Hepatocyte (in vitro differentiated cells): Measurements from ENCODE around the gene MYO5C. TPM values are rescaled to one million over a fixed set of nuclear protein-coding genes. Genes with fewer than 3 reads are reported as not detected.

Experiments
- DNase-seq: peaks from one replicate; pipeline ENCODE4 v3.0.0-alpha.2; 2016; ENCODE audit warnings: low spot score
- H2AFZ ChIP-seq: fragments of 200-600 bp; sonication (generic); 2 replicates; pipeline ENCODE4 v1.6.0; 2016; ENCODE audit warnings: antibody characterized with exemption, mild to moderate bottlenecking
- H3K27ac ChIP-seq: fragments of 200-600 bp; sonication (generic); 2 replicates; pipeline ENCODE4 v1.5.1; 2016; ENCODE audit warnings: mild to moderate bottlenecking
- H3K27me3 ChIP-seq: fragments of 200-600 bp; sonication (generic); 2 replicates; pipeline ENCODE4 v1.6.1; 2016
- H3K36me3 ChIP-seq: fragments of 200-600 bp; sonication (generic); replicated peaks from 2 replicates; pipeline ENCODE4 v1.5.1; 2016; ENCODE audit warnings: low read depth; ENCODE audit not compliant: insufficient read depth
- H3K4me1 ChIP-seq: fragments of 200-600 bp; sonication (generic); 2 replicates; pipeline ENCODE4 v1.5.1; 2016; ENCODE audit warnings: mild to moderate bottlenecking, moderate library complexity; ENCODE audit not compliant: insufficient read depth
- H3K4me2 ChIP-seq: fragments of 200-600 bp; sonication (generic); 2 replicates; pipeline ENCODE4 v1.6.0; 2016
- H3K4me3 ChIP-seq: fragments of 200-600 bp; sonication (generic); 2 replicates; pipeline ENCODE4 v1.5.1; 2016; ENCODE audit warnings: mild to moderate bottlenecking
- H3K79me2 ChIP-seq: fragments of 200-600 bp; sonication (generic); 2 replicates; pipeline ENCODE4 v1.6.0; 2017; ENCODE audit warnings: mild to moderate bottlenecking
- H3K9me2 ChIP-seq: fragments of 200-600 bp; sonication (generic); replicated peaks from 2 replicates; pipeline ENCODE4 v1.6.0; 2017; ENCODE audit warnings: mild to moderate bottlenecking; ENCODE audit not compliant: insufficient read depth
- H3K9me3 ChIP-seq: fragments of 200-600 bp; sonication (generic); 2 replicates; pipeline ENCODE4 v1.5.1; 2016; ENCODE audit warnings: low read depth, mild to moderate bottlenecking
- H4K20me1 ChIP-seq: fragments of 200-600 bp; sonication (generic); 2 replicates; pipeline ENCODE4 v1.6.0; 2016; ENCODE audit warnings: mild to moderate bottlenecking; ENCODE audit not compliant: insufficient read depth, poor library complexity, severe bottlenecking
- EZH2 ChIP-seq: fragments of 200-600 bp; sonication (generic); IDR thresholded peaks from 2 replicates; pipeline ENCODE4 v1.6.1; 2016; ENCODE audit warnings: antibody characterized with exemption, mild to moderate bottlenecking, borderline replicate concordance
- EZH2phosphoT487 ChIP-seq: fragments of 200-600 bp; sonication (generic); IDR thresholded peaks from one replicate; pipeline ENCODE4 v1.6.1; 2018; ENCODE audit warnings: antibody characterized with exemption, mild to moderate bottlenecking, low read depth, moderate library complexity; ENCODE audit not compliant: unreplicated experiment, severe bottlenecking
- whole genome bisulfite sequencing: methylation state at CpG from one replicate; pipeline ENCODE4 v1.1.6; 2016; ENCODE audit warnings: low lambda C conversion rate; ENCODE audit errors: missing lambda C conversion rate; 5-methylcytosine and 5-hydroxymethylcytosine counted together
- polyA plus RNA-seq: library from polyadenylated mRNA; unstranded; fragments of >200 nt; fragmentation: Nextera tagmentation; extraction: Ambion mirVana; gene quantifications from 2 replicates; pipeline ENCODE4 v1.2.1, GENCODE V29; 2016
- total RNA-seq: library from RNA; depleted of rRNA; stranded (reverse); fragments of >200 nt; gene quantifications from 2 replicates; pipeline ENCODE4 v1.2.3, GENCODE V29; 2014
- TF ChIP-seq, protein P1 (sequence below): fragments of 200-600 bp; sonication (generic); IDR thresholded peaks from 2 replicates; pipeline ENCODE4 v1.5.1; 2016; ENCODE audit warnings: antibody characterized with exemption, mild to moderate bottlenecking; ENCODE audit not compliant: poor library complexity

Gene MYO5C
- total and polyA plus RNA-seq, 2 experiments from 2014 or later: 10.2 to 18.2 TPM

DNA sequence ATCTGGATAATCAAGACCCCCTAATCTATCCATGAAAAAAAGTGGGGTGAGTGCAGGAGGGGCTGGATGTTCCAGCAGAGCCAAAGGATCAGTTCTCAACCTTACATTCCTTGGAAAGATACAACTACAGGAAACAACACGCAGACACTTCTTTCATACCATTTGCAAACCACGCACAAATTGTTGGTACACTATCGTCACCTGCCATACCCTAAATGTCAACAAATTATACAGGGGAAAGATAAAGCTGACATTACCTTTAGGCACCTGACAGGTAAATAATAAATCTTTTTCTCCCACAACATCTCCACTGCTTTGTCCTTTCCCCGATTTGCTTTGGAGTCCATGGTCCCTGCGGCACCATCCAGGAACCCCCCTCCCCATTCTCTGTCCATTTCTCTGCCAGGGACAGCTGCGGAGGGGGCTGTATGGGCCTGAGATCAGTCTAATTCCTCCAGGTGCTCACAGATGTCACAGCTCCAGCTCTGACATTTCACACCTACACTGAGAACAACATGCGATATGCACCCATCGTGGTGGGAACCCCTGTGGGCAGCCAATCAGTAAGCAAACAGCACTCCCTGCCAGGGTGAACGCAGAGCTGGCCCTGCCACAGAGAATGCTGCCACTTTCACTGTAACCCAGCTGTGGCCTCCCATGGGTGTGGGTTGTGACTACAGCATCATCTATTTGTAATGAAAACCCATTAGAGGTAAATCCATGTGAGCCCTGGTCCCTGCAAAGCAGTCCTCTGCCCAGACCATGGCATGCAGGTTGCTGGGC, 145.4 kb downstream of the MYO5C start:
- Histone ChIP-seq H4K20me1 (no peaks in the 10 kb centered on the region), H3K27me3 (no peaks in the 10 kb centered on the region), H3K9me2 (no peaks in the 10 kb centered on the region), H3K79me2 (no peaks in the 10 kb centered on the region), H2AFZ (no peak overlapping the region), H3K9me3 (no peaks in the 10 kb centered on the region), H3K27ac (no peak overlapping the region), H3K4me1 (no peaks in the 10 kb centered on the region), H3K36me3 (no peaks in the 10 kb centered on the region), H3K4me3 (no peak overlapping the region), H3K4me2 (no peak overlapping the region)
- DNase-seq: no peak
- 78% methylated on average over 9 of the region's 9 CpGs for WGBS
- TF ChIP-seq EZH2 (no peak), EZH2phosphoT487 (no peak)
- TF ChIP-seq, protein P1, sequence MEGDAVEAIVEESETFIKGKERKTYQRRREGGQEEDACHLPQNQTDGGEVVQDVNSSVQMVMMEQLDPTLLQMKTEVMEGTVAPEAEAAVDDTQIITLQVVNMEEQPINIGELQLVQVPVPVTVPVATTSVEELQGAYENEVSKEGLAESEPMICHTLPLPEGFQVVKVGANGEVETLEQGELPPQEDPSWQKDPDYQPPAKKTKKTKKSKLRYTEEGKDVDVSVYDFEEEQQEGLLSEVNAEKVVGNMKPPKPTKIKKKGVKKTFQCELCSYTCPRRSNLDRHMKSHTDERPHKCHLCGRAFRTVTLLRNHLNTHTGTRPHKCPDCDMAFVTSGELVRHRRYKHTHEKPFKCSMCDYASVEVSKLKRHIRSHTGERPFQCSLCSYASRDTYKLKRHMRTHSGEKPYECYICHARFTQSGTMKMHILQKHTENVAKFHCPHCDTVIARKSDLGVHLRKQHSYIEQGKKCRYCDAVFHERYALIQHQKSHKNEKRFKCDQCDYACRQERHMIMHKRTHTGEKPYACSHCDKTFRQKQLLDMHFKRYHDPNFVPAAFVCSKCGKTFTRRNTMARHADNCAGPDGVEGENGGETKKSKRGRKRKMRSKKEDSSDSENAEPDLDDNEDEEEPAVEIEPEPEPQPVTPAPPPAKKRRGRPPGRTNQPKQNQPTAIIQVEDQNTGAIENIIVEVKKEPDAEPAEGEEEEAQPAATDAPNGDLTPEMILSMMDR: no peak

DNA sequence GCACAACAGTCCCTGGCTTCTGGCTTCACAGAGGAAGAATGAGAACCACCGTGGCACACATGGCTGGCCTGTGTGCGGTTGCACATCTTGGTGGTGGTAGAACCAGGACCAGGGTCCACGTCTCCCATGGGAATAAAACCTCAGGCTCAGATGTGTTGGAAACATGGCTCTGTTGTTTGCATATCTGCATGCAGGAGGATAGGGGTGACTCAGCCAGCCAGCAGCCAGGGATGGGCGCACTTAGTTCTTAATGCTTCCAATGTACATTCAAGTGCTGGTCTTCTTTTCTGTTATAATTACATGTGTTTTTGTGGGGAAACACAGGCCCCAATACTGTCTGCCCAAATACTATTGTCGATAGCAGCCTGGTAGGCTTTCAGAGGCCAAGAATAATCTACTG, 147.2 kb downstream of the MYO5C start:
- H3K4me2 ChIP-seq: no peak overlapping the region
- H3K4me1 ChIP-seq: no peaks in the 10 kb centered on the region
- no peaks in the 10 kb centered on the region for H3K9me2 ChIP-seq
- H3K27ac ChIP-seq: no peak overlapping the region
- no peaks in the 10 kb centered on the region for H3K36me3 ChIP-seq
- no peak overlapping the region for H2AFZ ChIP-seq
- no peaks in the 10 kb centered on the region for H3K79me2 ChIP-seq
- WGBS: 94% methylated on average over 5 of the region's 5 CpGs
- TF ChIP-seq EZH2 (no peak), EZH2phosphoT487 (no peak)
- TF ChIP-seq, protein P1: no peak
- no peaks in the 10 kb centered on the region for H3K27me3 ChIP-seq
- H4K20me1 ChIP-seq: no peaks in the 10 kb centered on the region
- no peak for DNase-seq
- H3K9me3 ChIP-seq: no peaks in the 10 kb centered on the region
- no peak overlapping the region for H3K4me3 ChIP-seq

DNA sequence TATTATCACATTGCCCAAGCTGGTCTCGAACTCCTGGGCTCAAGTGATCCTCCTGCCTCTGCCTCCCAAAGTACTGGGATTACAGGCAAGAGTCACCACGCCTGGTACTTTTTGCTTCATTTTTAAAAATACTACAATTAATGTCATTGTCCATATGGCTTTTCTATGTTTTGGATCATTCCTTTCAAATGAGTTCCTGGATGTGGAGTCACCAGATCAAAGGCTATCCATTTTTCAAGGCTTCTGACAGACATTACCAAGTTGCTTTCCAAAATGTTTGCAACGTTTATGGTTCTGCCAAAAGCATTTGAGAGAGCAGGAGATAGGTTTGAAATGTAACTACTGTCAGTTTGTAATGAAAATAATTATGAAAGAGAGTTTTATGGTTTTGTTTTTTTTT, 148.8 kb downstream of the MYO5C start:
- no peak overlapping the region for H3K4me2 ChIP-seq
- no peaks in the 10 kb centered on the region for H3K9me2 ChIP-seq
- H3K36me3 ChIP-seq: no peaks in the 10 kb centered on the region
- H3K9me3 ChIP-seq: no peaks in the 10 kb centered on the region
- no peaks in the 10 kb centered on the region for H3K4me1 ChIP-seq
- TF ChIP-seq EZH2phosphoT487: no peak
- TF ChIP-seq EZH2: no peak
- TF ChIP-seq, protein P1: no peak
- H4K20me1 ChIP-seq: no peaks in the 10 kb centered on the region
- 89% methylated on average over 3 of the region's 3 CpGs for WGBS
- DNase-seq: no peak
- H3K79me2 ChIP-seq: no peaks in the 10 kb centered on the region
- no peak overlapping the region for H3K27ac ChIP-seq
- no peak overlapping the region for H3K4me3 ChIP-seq
- no peak overlapping the region for H2AFZ ChIP-seq
- no peaks in the 10 kb centered on the region for H3K27me3 ChIP-seq
